H1 (cell line): ENCODE data around the gene MYL2. TPM values are rescaled to one million over a fixed set of nuclear protein-coding genes. Genes with fewer than 3 reads are reported as not detected.

Experiments
- CTCF ChIA-PET: fragments of 300-600 bp; sonication (Branson Sonifier 250); formaldehyde crosslinking; loops from one replicate; lab custom pipeline; 2021; ENCODE audit not compliant: partially characterized antibody; lab: Charles Lee
- POLR2A ChIA-PET: fragments of 300-600 bp; sonication (Branson Sonifier 250); formaldehyde crosslinking; loops from one replicate; lab custom pipeline; 2021; ENCODE audit warnings: inconsistent platforms; ENCODE audit not compliant: partially characterized antibody; lab: Charles Lee
- DNase-seq, 2 experiments: peaks; one replicate each; pipeline versions ENCODE4 v3.0.0 to v3.0.0-alpha.2; 2010 to 2022; ENCODE audit warnings: low spot score in 2 of 2, low read depth in 1 of 2, mixed read lengths in 1 of 2
- FAIRE-seq: peaks from 2 replicates; lab custom pipeline; 2011; peaks lifted over from hg19 to GRCh38; lab: Jason Lieb, UNC
- H2AFZ ChIP-seq: 2 replicates; pipeline ENCODE4 v1.8.1; 2012; ENCODE audit warnings: low read length, inconsistent platforms
- H2AK5ac ChIP-seq: 2 replicates; pipeline ENCODE4 v1.6.1; 2013; ENCODE audit warnings: low read depth, low read length
- H2BK120ac ChIP-seq: replicated peaks from 2 replicates; pipeline ENCODE3; 2013; ENCODE audit warnings: low read depth, low read length, inconsistent platforms
- H2BK12ac ChIP-seq: 2 replicates; pipeline ENCODE4 v1.6.1; 2013; ENCODE audit warnings: low read depth, low read length
- H2BK15ac ChIP-seq: 2 replicates; pipeline ENCODE4 v1.6.1; 2013; ENCODE audit warnings: low read length
- H2BK20ac ChIP-seq: 2 replicates; pipeline ENCODE4 v1.6.1; 2013; ENCODE audit warnings: low read length
- H2BK5ac ChIP-seq: 2 replicates; pipeline ENCODE4 v1.6.1; 2013; ENCODE audit warnings: low read depth, low read length
- H3K14ac ChIP-seq: 2 replicates; pipeline ENCODE4 v1.6.1; 2013; ENCODE audit warnings: inconsistent platforms; ENCODE audit not compliant: insufficient read length
- H3K18ac ChIP-seq: 2 replicates; pipeline ENCODE4 v1.6.1; 2013; ENCODE audit warnings: low read length; ENCODE audit errors: extremely low read depth
- H3K23ac ChIP-seq: 2 replicates; pipeline ENCODE4 v1.6.1; 2013; ENCODE audit warnings: inconsistent platforms; ENCODE audit not compliant: insufficient read length
- H3K23me2 ChIP-seq: 2 replicates; pipeline ENCODE4 v1.6.1; 2013; ENCODE audit warnings: low read depth, low read length
- H3K27ac ChIP-seq: 2 replicates; pipeline ENCODE4 v1.6.1; 2011; ENCODE audit warnings: low read depth, low read length, inconsistent platforms
- H3K27me3 ChIP-seq, 4 experiments: replicated peaks in 1 of 4; 1 replicate in 1 of 4; 2 replicates in 3 of 4; pipeline versions ENCODE4 v1.6.1 to v1.8.1; 2011 to 2013; ENCODE audit warnings: low read length in 3 of 4, mild to moderate bottlenecking in 3 of 4, inconsistent platforms in 2 of 4, mixed read lengths in 2 of 4, moderate library complexity in 1 of 4; ENCODE audit not compliant: control insufficient read depth in 3 of 4, insufficient read depth in 3 of 4; ENCODE audit errors: extremely low read depth in 1 of 4
- H3K36me3 ChIP-seq, 4 experiments: 2 replicates each; pipeline versions ENCODE4 v1.6.1 to v1.8.1; 2011 to 2013; ENCODE audit warnings: mild to moderate bottlenecking in 4 of 4, low read length in 3 of 4, moderate library complexity in 2 of 4, control low read depth in 1 of 4, inconsistent platforms in 1 of 4; ENCODE audit not compliant: insufficient read depth in 4 of 4, control insufficient read depth in 2 of 4
- H3K4ac ChIP-seq: replicated peaks from 2 replicates; pipeline ENCODE3; 2013; ENCODE audit warnings: low read length, low read depth, mixed read lengths, inconsistent platforms; ENCODE audit not compliant: insufficient read length
- H3K4me1 ChIP-seq, 4 experiments: replicated peaks in 1 of 4; 1 replicate in 1 of 4; 2 replicates in 3 of 4; pipeline versions ENCODE4 v1.6.1 to v1.8.1; 2011 to 2013; ENCODE audit warnings: low read length in 3 of 4, inconsistent platforms in 2 of 4, mixed read lengths in 1 of 4; ENCODE audit not compliant: insufficient read depth in 4 of 4, control insufficient read depth in 3 of 4
- H3K4me2 ChIP-seq, 2 experiments: 2 replicates each; pipeline versions ENCODE4 v1.6.1 to v1.8.1; 2011 to 2013; ENCODE audit warnings: low read depth in 2 of 2, low read length in 2 of 2, control low read depth in 1 of 2, inconsistent platforms in 1 of 2, mild to moderate bottlenecking in 1 of 2; ENCODE audit not compliant: insufficient read depth in 1 of 2
- H3K4me3 ChIP-seq, 4 experiments: fragments of 200-600, 300-600 bp in 1 of 4; sonication (generic), shearing (Covaris generic), sonication (Bioruptor Twin) in 1 of 4; 2 replicates each; pipeline versions ENCODE4 v1.5.1 to v1.8.1; 2011 to 2016; ENCODE audit warnings: low read length in 4 of 4, low read depth in 3 of 4, control low read depth in 2 of 4, inconsistent platforms in 2 of 4, mild to moderate bottlenecking in 2 of 4, mixed read lengths in 1 of 4, moderate library complexity in 1 of 4; ENCODE audit not compliant: insufficient read depth in 2 of 4; ENCODE audit errors: extremely low read depth in 1 of 4
- H3K56ac ChIP-seq: replicated peaks from 2 replicates; pipeline ENCODE3; 2013; ENCODE audit warnings: low read depth, mild to moderate bottlenecking, mixed read lengths, low read length, inconsistent platforms; ENCODE audit not compliant: insufficient read length
- H3K79me1 ChIP-seq: 2 replicates; pipeline ENCODE4 v1.6.1; 2013; ENCODE audit warnings: low read depth, low read length, control low read depth
- H3K79me2 ChIP-seq, 2 experiments: 2 replicates each; pipeline versions ENCODE4 v1.6.1 to v1.8.1; 2012 to 2013; ENCODE audit warnings: low read length in 2 of 2, mild to moderate bottlenecking in 2 of 2, inconsistent platforms in 1 of 2; ENCODE audit not compliant: insufficient read depth in 2 of 2, control insufficient read depth in 1 of 2
- H3K9ac ChIP-seq, 4 experiments: replicated peaks in 1 of 4; 1 replicate in 1 of 4; 2 replicates in 3 of 4; pipeline versions ENCODE4 v1.6.1 to v1.8.1; 2011 to 2013; ENCODE audit warnings: low read depth in 3 of 4, low read length in 3 of 4, control low read depth in 2 of 4, mild to moderate bottlenecking in 2 of 4, moderate library complexity in 2 of 4, inconsistent platforms in 1 of 4; ENCODE audit errors: extremely low read depth in 1 of 4
- H3K9me3 ChIP-seq, 2 experiments: 2 replicates each; pipeline versions ENCODE4 v1.6.1 to v1.8.1; 2012 to 2013; ENCODE audit warnings: mild to moderate bottlenecking in 2 of 2, moderate library complexity in 2 of 2, control low read depth in 1 of 2, inconsistent platforms in 1 of 2, low read depth in 1 of 2, low read length in 1 of 2, mixed read lengths in 1 of 2; ENCODE audit not compliant: insufficient read depth in 2 of 2
- H4K20me1 ChIP-seq, 2 experiments: replicated peaks in 1 of 2; 2 replicates each; pipeline versions ENCODE3 to v1.8.1; 2011 to 2013; ENCODE audit warnings: inconsistent platforms in 2 of 2, low read length in 2 of 2, mild to moderate bottlenecking in 1 of 2; ENCODE audit not compliant: insufficient read depth in 2 of 2, control insufficient read depth in 1 of 2
- H4K5ac ChIP-seq: 2 replicates; pipeline ENCODE4 v1.6.1; 2013; ENCODE audit warnings: low read length, low read depth, mixed read lengths, inconsistent platforms; ENCODE audit not compliant: insufficient read length
- H4K8ac ChIP-seq: 2 replicates; pipeline ENCODE4 v1.8.0; 2013; ENCODE audit warnings: mild to moderate bottlenecking, moderate library complexity, low read length, inconsistent platforms; ENCODE audit not compliant: insufficient read depth; ENCODE audit errors: extremely low read depth
- H4K91ac ChIP-seq: replicated peaks from 2 replicates; pipeline ENCODE3; 2013; ENCODE audit warnings: low read length, mixed read lengths, inconsistent platforms; ENCODE audit not compliant: insufficient read length
- RBBP5 ChIP-seq: IDR thresholded peaks from 2 replicates; pipeline ENCODE4 v1.7.1; 2012; ENCODE audit warnings: low read depth, mild to moderate bottlenecking, inconsistent platforms, low read length, moderate library complexity, borderline replicate concordance
- WGBS, 2 experiments: shearing (Covaris generic) in 1 of 2; methylation state at CpG; one replicate each; pipeline versions ENCODE4 v1.1.6 to v1.1.7; 2013 to 2015; ENCODE audit warnings: low lambda C conversion rate in 2 of 2, mixed read lengths in 2 of 2, inconsistent platforms in 1 of 2, low coverage in 1 of 2, missing lambda C conversion rate in 1 of 2; ENCODE audit not compliant: insufficient replicate concordance in 2 of 2, insufficient coverage in 1 of 2, insufficient read length in 1 of 2; ENCODE audit errors: extremely low coverage in 1 of 2, missing lambda C conversion rate in 1 of 2; 5-methylcytosine and 5-hydroxymethylcytosine counted together
- polyA plus RNA-seq, 7 experiments: library from polyadenylated mRNA; depleted of rRNA in 3 of 7; stranded (reverse) in 5 of 7; unstranded in 2 of 7; fragments of >200 nt in 5 of 7; fragments of 200-250 nt in 2 of 7; gene quantifications; 1 replicate in 5 of 7; 2 replicates in 1 of 7; 4 replicates in 1 of 7; pipeline versions ENCODE4 v1.2.1 to v1.2.3, GENCODE V29; 2011 to 2013; ENCODE audit warnings: missing spikeins in 2 of 7, mixed read lengths in 2 of 7
- total RNA-seq: library from RNA; stranded (reverse); fragmentation: NEBNext Ultra II Directional; extraction: Animal tissue kit (Norgen Biotek cat#: 25700); gene quantifications from 2 replicates; pipeline ENCODE4 v1.2.1, GENCODE V29; 2021

The MYL2 gene
- total and polyA plus RNA-seq, 2 of the 8 experiments (the other 6 are each of a cell fraction or from before 2014, with no cell fraction given): not detected

GRCh38 chr12:110948041-110948440 is 27.7 kb upstream of the MYL2 start:
- no peak overlapping the region for H2BK12ac ChIP-seq
- H3K27me3 ChIP-seq: no peaks in the 10 kb centered on the region
- no peaks in the 10 kb centered on the region for H3K79me2 ChIP-seq
- no peak overlapping the region for H2AFZ ChIP-seq
- no peaks in the 10 kb centered on the region for H3K23me2 ChIP-seq
- H3K14ac ChIP-seq: no peak overlapping the region
- H3K27ac ChIP-seq: no peak overlapping the region
- no peak overlapping the region for H3K4ac ChIP-seq
- no peak overlapping the region for H4K8ac ChIP-seq
- CTCF ChIA-PET: no interaction called here
- H2AK5ac ChIP-seq: no peak overlapping the region
- H2BK20ac ChIP-seq: no peak overlapping the region
- no peak overlapping the region for H2BK15ac ChIP-seq
- no peak for FAIRE-seq
- H4K91ac ChIP-seq: no peak overlapping the region
- no peak overlapping the region for H3K18ac ChIP-seq
- no peak overlapping the region for H3K4me2 ChIP-seq
- H3K56ac ChIP-seq: no peak overlapping the region
- H3K9me3 ChIP-seq: peaks cover 18 to 33% of the 10 kb centered on the region in 2 experiments; a peak in 3 of 4 replicates
- no peak overlapping the region for H2BK5ac ChIP-seq
- no peak overlapping the region for H3K4me3 ChIP-seq
- H3K36me3 ChIP-seq: peaks cover 0 to 9% (median 2%) of the 10 kb centered on the region in 4 experiments; a peak in 3 of 8 replicates
- TF ChIP-seq RBBP5: no peak
- WGBS, 2 experiments: 92% methylated on average over 2 of the region's 2 CpGs; no CpG with 5 or more reads in 1 of the 2 experiments
- no peaks in the 10 kb centered on the region for H4K20me1 ChIP-seq
- no peak for DNase-seq
- H3K79me1 ChIP-seq: no peaks in the 10 kb centered on the region
- H3K9ac ChIP-seq: no peak overlapping the region
- no peak overlapping the region for H2BK120ac ChIP-seq
- POLR2A ChIA-PET: no interaction called here
- no peak overlapping the region for H3K23ac ChIP-seq
- H4K5ac ChIP-seq: no peak overlapping the region
- H3K4me1 ChIP-seq: no peaks in the 10 kb centered on the region
